ENCODE results near the gene RALGAPA2.

- no peak for TF ChIP-seq CTCF (conservative IDR thresholded peaks at IDR 0.05; ENCODE audit: low read depth, low read length)
- no peak for TF ChIP-seq EZH2 (IDR thresholded peaks at IDR 0.05; ENCODE audit: low read length, unreplicated experiment)
Observed at GRCh38 chr20:20699144-20699543, 13.3 kb downstream of the RALGAPA2 start.
